IPS DF 4.7 (cell line): ENCODE measurements around the gene PTCD1.

Source experiments
- DNase-seq: peaks from one replicate; pipeline ENCODE4 v3.0.0-alpha.2; 2013; ENCODE audit warnings: low spot score; ENCODE audit errors: extremely low read depth

PTCD1 gene

GRCh38 chr7:99438573-99439480 lies at the start of gene PTCD1, which contains the start of gene CPSF4:
TSS of gene PTCD1 (minus strand) at chr7:99438798. CDS start at chr7:99435242, 3,556 bp downstream.
TSS of gene CPSF4 (plus strand) at chr7:99438943. CDS start at chr7:99439083, 140 bp downstream.
- DNase-seq, result peak; percentile 80

GRCh38 chr7:99485094-99485493 lies 46.5 kb upstream of the PTCD1 start:
- DNase-seq, result no peak

- no peak for DNase-seq
Measured at GRCh38 chr7:99478464-99479440, 40.2 kb upstream of the PTCD1 start.

GRCh38 chr7:99476107-99476506 lies 37.5 kb upstream of the PTCD1 start:
- DNase-seq, result no peak

- no peak for DNase-seq
Measured at GRCh38 chr7:99473315-99473596, 34.7 kb upstream of the PTCD1 start.

GRCh38 chr7:99472561-99473314 lies 34.1 kb upstream of the PTCD1 start, which contains the start of gene ZNF789:
TSS of gene ZNF789 (plus strand) at chr7:99472890. CDS start at chr7:99476457, 3,567 bp downstream.
- peak; percentile 83 for DNase-seq

GRCh38 chr7:99469381-99470065 lies 30.9 kb upstream of the PTCD1 start:
- no peak for DNase-seq

GRCh38 chr7:99468336-99468918 lies 29.8 kb upstream of the PTCD1 start:
- DNase-seq, result no peak

- DNase-seq, result no peak
Measured at GRCh38 chr7:99465421-99465768, 26.8 kb upstream of the PTCD1 start.

- DNase-seq, result no peak
Measured at GRCh38 chr7:99461221-99461620, 22.6 kb upstream of the PTCD1 start.

GRCh38 chr7:99460651-99461050 lies 22.1 kb upstream of the PTCD1 start:
- no peak for DNase-seq

- no peak for DNase-seq
Measured at GRCh38 chr7:99459087-99459486, 20.5 kb upstream of the PTCD1 start.

GRCh38 chr7:99457650-99458493 lies 19.3 kb upstream of the PTCD1 start:
- no peak for DNase-seq

- DNase-seq, result no peak
Measured at GRCh38 chr7:99457050-99457649, 18.6 kb upstream of the PTCD1 start.

GRCh38 chr7:99456288-99456687 lies 17.7 kb upstream of the PTCD1 start:
- no peak for DNase-seq

- DNase-seq, result no peak
Measured at GRCh38 chr7:99455874-99456273, 17.3 kb upstream of the PTCD1 start.

- no peak for DNase-seq
Measured at GRCh38 chr7:99453105-99453504, 14.5 kb upstream of the PTCD1 start.

- DNase-seq, result no peak
Measured at GRCh38 chr7:99452541-99452940, 13.9 kb upstream of the PTCD1 start.

GRCh38 chr7:99451936-99452335 lies 13.3 kb upstream of the PTCD1 start:
- no peak for DNase-seq
